DOHH2 (cell line): Measurements from ENCODE around the gene EMC8.

Source experiments
- H3F3A ChIP-seq: fragments of 200-600 bp; sonication (generic), shearing (Covaris generic); 2 replicates; pipeline ENCODE4 v1.6.0; 2016; ENCODE audit warnings: antibody characterized with exemption, mild to moderate bottlenecking; ENCODE audit not compliant: control insufficient read depth, insufficient read depth
- H3K27ac ChIP-seq: fragments of 200-600 bp; sonication (generic); 2 replicates; pipeline ENCODE4 v1.5.1; 2014; ENCODE audit warnings: low read depth, mild to moderate bottlenecking, low read length, moderate library complexity
- H3K27me3 ChIP-seq: fragments of 200-600 bp; sonication (generic); 2 replicates; pipeline ENCODE4 v1.6.1; 2014; ENCODE audit warnings: mild to moderate bottlenecking, low read length, mixed read lengths; ENCODE audit not compliant: control insufficient read depth
- H3K36me3 ChIP-seq: fragments of 200-600 bp; sonication (generic); 2 replicates; pipeline ENCODE4 v1.6.1; 2014; ENCODE audit warnings: mild to moderate bottlenecking, low read length, moderate library complexity, mixed read lengths; ENCODE audit not compliant: control insufficient read depth
- H3K4me1 ChIP-seq: fragments of 200-600 bp; sonication (generic); 2 replicates; pipeline ENCODE4 v1.6.1; 2014; ENCODE audit warnings: mild to moderate bottlenecking, low read length, mixed read lengths; ENCODE audit not compliant: control insufficient read depth
- H3K4me2 ChIP-seq: fragments of 200-600 bp; sonication (generic); 2 replicates; pipeline ENCODE4 v1.6.0; 2014; ENCODE audit warnings: mild to moderate bottlenecking, low read length, moderate library complexity
- H3K4me3 ChIP-seq: fragments of 200-600 bp; sonication (generic); 2 replicates; pipeline ENCODE4 v1.5.1; 2014; ENCODE audit warnings: mild to moderate bottlenecking, low read length, mixed read lengths
- H3K79me2 ChIP-seq: fragments of 200-600 bp; sonication (generic); 2 replicates; pipeline ENCODE4 v1.6.1; 2014; ENCODE audit warnings: mild to moderate bottlenecking, low read length, mixed read lengths; ENCODE audit not compliant: control insufficient read depth
- H3K9me2 ChIP-seq: fragments of 200-600 bp; sonication (generic); replicated peaks from 2 replicates; pipeline ENCODE4 v1.6.1; 2014; ENCODE audit warnings: mild to moderate bottlenecking, low read length, mixed read lengths; ENCODE audit not compliant: control insufficient read depth
- H3K9me3 ChIP-seq: fragments of 200-600 bp; sonication (generic); 2 replicates; pipeline ENCODE4 v1.6.1; 2014; ENCODE audit warnings: antibody characterized with exemption, low read length, mixed read lengths; ENCODE audit not compliant: control insufficient read depth, insufficient read depth
- H4K20me1 ChIP-seq: fragments of 200-600 bp; sonication (generic); 2 replicates; pipeline ENCODE4 v1.6.0; 2014; ENCODE audit warnings: low read depth, mild to moderate bottlenecking, antibody characterized with exemption, low read length, moderate library complexity; ENCODE audit not compliant: control insufficient read depth, insufficient read depth
- CTCF ChIP-seq: fragments of 200-600 bp; sonication (generic); IDR thresholded peaks from one replicate; pipeline ENCODE4 v1.5.1; 2014; ENCODE audit warnings: antibody characterized with exemption, mild to moderate bottlenecking, low read depth, low read length; ENCODE audit not compliant: poor library complexity, severe bottlenecking
- EZH2phosphoT487 ChIP-seq: fragments of 200-600 bp; sonication (generic); IDR thresholded peaks from 2 replicates; pipeline ENCODE4 v1.6.1; 2017; ENCODE audit warnings: borderline replicate concordance, mild to moderate bottlenecking, antibody characterized with exemption, low read length, moderate library complexity, mixed read lengths

The EMC8 gene

GRCh38 chr16:85835227-85835751 lies 35.9 kb upstream of the EMC8 start:
- Histone ChIP-seq H3K27ac (no peak overlapping the region), H3K4me2 (no peak overlapping the region), H4K20me1 (no peaks in the 10 kb centered on the region), H3K9me2 (no peaks in the 10 kb centered on the region), H3K4me3 (no peak overlapping the region), H3F3A (peaks cover 24% of the 10 kb centered on the region), H3K9me3 (peaks cover 7% of the 10 kb centered on the region; the same call in 1 of the 2 replicates), H3K27me3 (0 out of 2 replicates have a peak, but pooled peaks cover 3% of the 10 kb centered on the region), H3K4me1 (peaks cover 50% of the 10 kb centered on the region), H3K36me3 (no peaks in the 10 kb centered on the region), H3K79me2 (no peaks in the 10 kb centered on the region)
- TF ChIP-seq CTCF (no peak), EZH2phosphoT487 (no peak)

- no peak overlapping the region for H3K4me3 ChIP-seq
- no peaks in the 10 kb centered on the region for H4K20me1 ChIP-seq
- H3K27me3 ChIP-seq = 0 out of 2 replicates have a peak, but pooled peaks cover 3% of the 10 kb centered on the region
- H3F3A ChIP-seq = peaks cover 24% of the 10 kb centered on the region
- H3K79me2 ChIP-seq = no peaks in the 10 kb centered on the region
- H3K4me2 ChIP-seq = no peak overlapping the region
- TF ChIP-seq EZH2phosphoT487 = no peak
- no peak for TF ChIP-seq CTCF
- peaks cover 55% of the 10 kb centered on the region for H3K4me1 ChIP-seq
- H3K9me2 ChIP-seq = no peaks in the 10 kb centered on the region
- H3K9me3 ChIP-seq = peaks cover 7% of the 10 kb centered on the region; the same call in 1 of the 2 replicates
- H3K36me3 ChIP-seq = no peaks in the 10 kb centered on the region
- no peak overlapping the region for H3K27ac ChIP-seq
Measured at GRCh38 chr16:85834741-85835140, 35.4 kb upstream of the EMC8 start.

GRCh38 chr16:85833219-85833920 lies 34.0 kb upstream of the EMC8 start:
- no peaks in the 10 kb centered on the region for H3K9me2 ChIP-seq
- peak overlapping the region; percentile 92 for H3K27ac ChIP-seq
- peaks cover 65% of the 10 kb centered on the region for H3K4me1 ChIP-seq
- peak overlapping the region; percentile 89 for H3K4me2 ChIP-seq
- H4K20me1 ChIP-seq = no peaks in the 10 kb centered on the region
- H3K27me3 ChIP-seq = 0 out of 2 replicates have a peak, but pooled peaks cover 3% of the 10 kb centered on the region
- H3K79me2 ChIP-seq = no peaks in the 10 kb centered on the region
- TF ChIP-seq CTCF (no peak), EZH2phosphoT487 (no peak)
- H3F3A ChIP-seq = peaks cover 26% of the 10 kb centered on the region
- no peaks in the 10 kb centered on the region for H3K36me3 ChIP-seq
- peak overlapping the region; percentile 66 for H3K4me3 ChIP-seq
- peaks cover 9% of the 10 kb centered on the region; the same call in 1 of the 2 replicates for H3K9me3 ChIP-seq
